ENCODE data around the gene AVP.

AVP gene

GRCh38 chr20:3041854-3042409 lies 42.6 kb downstream of the AVP start:
- H3K27ac ChIP-seq: no peak overlapping the region
- H3K4me1 ChIP-seq (ENCODE audit: control insufficient read depth in 1 of 2, insufficient read depth in 1 of 2, low read depth in 1 of 2, low read length in 1 of 2): peaks cover 17 to 18% of the 10 kb centered on the region in 2 experiments
- H3K27me3 ChIP-seq: no peaks in the 10 kb centered on the region
- H3K9me3 ChIP-seq: no peaks in the 10 kb centered on the region
- no peak for TF ChIP-seq CTCF (IDR thresholded peaks at IDR 0.05)
- H3K4me3 ChIP-seq (ENCODE audit: low read depth in 1 of 2, low read length in 1 of 2): no peak overlapping the region
- peaks cover 40% of the 10 kb centered on the region for H3K36me3 ChIP-seq

- Histone ChIP-seq H3K4me3 (ENCODE audit: low read depth in 1 of 2, low read length in 1 of 2) (no peak overlapping the region), H3K27me3 (no peaks in the 10 kb centered on the region), H3K9me3 (no peaks in the 10 kb centered on the region), H3K36me3 (peaks cover 58% of the 10 kb centered on the region), H3K4me1 (ENCODE audit: control insufficient read depth in 1 of 2, insufficient read depth in 1 of 2, low read depth in 1 of 2, low read length in 1 of 2) (peaks cover 4 to 6% of the 10 kb centered on the region in 2 experiments), H3K27ac (no peak overlapping the region)
- no peak for TF ChIP-seq CTCF (IDR thresholded peaks at IDR 0.05)
Measured at GRCh38 chr20:3040086-3040485, 44.4 kb downstream of the AVP start.

- no peaks in the 10 kb centered on the region for H3K4me1 ChIP-seq (ENCODE audit: control insufficient read depth in 1 of 2, insufficient read depth in 1 of 2, low read depth in 1 of 2, low read length in 1 of 2)
- H3K36me3 ChIP-seq: peaks cover 64% of the 10 kb centered on the region
- H3K27ac ChIP-seq: no peak overlapping the region
- no peak for TF ChIP-seq CTCF (IDR thresholded peaks at IDR 0.05)
- no peak overlapping the region for H3K4me3 ChIP-seq (ENCODE audit: low read depth in 1 of 2, low read length in 1 of 2)
- no peaks in the 10 kb centered on the region for H3K9me3 ChIP-seq
- no peaks in the 10 kb centered on the region for H3K27me3 ChIP-seq
Measured at GRCh38 chr20:3039426-3039825, 45.1 kb downstream of the AVP start.

GRCh38 chr20:3038454-3038853 lies 46.1 kb downstream of the AVP start:
- Histone ChIP-seq H3K36me3 (peaks cover 64% of the 10 kb centered on the region), H3K9me3 (no peaks in the 10 kb centered on the region), H3K27ac (no peak overlapping the region), H3K4me1 (ENCODE audit: control insufficient read depth in 1 of 2, insufficient read depth in 1 of 2, low read depth in 1 of 2, low read length in 1 of 2) (no peaks in the 10 kb centered on the region), H3K27me3 (no peaks in the 10 kb centered on the region), H3K4me3 (ENCODE audit: low read depth in 1 of 2, low read length in 1 of 2) (no peak overlapping the region)
- TF ChIP-seq CTCF (IDR thresholded peaks at IDR 0.05): no peak

- Histone ChIP-seq H3K9me3 (no peaks in the 10 kb centered on the region), H3K4me1 (ENCODE audit: control insufficient read depth in 1 of 2, insufficient read depth in 1 of 2, low read depth in 1 of 2, low read length in 1 of 2) (no peaks in the 10 kb centered on the region), H3K27me3 (no peaks in the 10 kb centered on the region), H3K4me3 (ENCODE audit: low read depth in 1 of 2, low read length in 1 of 2) (no peak overlapping the region), H3K27ac (no peak overlapping the region), H3K36me3 (peaks cover 70% of the 10 kb centered on the region)
- TF ChIP-seq CTCF (IDR thresholded peaks at IDR 0.05): no peak
Measured at GRCh38 chr20:3037654-3038053, 46.9 kb downstream of the AVP start.

GRCh38 chr20:3032624-3033023 lies 51.9 kb downstream of the AVP start:
- TF ChIP-seq CTCF (IDR thresholded peaks at IDR 0.05): no peak
- no peaks in the 10 kb centered on the region for H3K27me3 ChIP-seq
- no peak overlapping the region for H3K27ac ChIP-seq
- H3K9me3 ChIP-seq: no peaks in the 10 kb centered on the region
- no peaks in the 10 kb centered on the region for H3K4me1 ChIP-seq (ENCODE audit: control insufficient read depth in 1 of 2, insufficient read depth in 1 of 2, low read depth in 1 of 2, low read length in 1 of 2)
- no peak overlapping the region for H3K4me3 ChIP-seq (ENCODE audit: low read depth in 1 of 2, low read length in 1 of 2)
- H3K36me3 ChIP-seq: peaks cover 76% of the 10 kb centered on the region
